ENCODE results near the gene VMAC. TPM values are rescaled to one million over a fixed set of nuclear protein-coding genes. Genes with fewer than 3 reads are reported as not detected.
A peak's percentile ranks its signal among the peaks of the same experiment; 100 is the strongest.

The VMAC gene
- total and polyA plus RNA-seq, 2 of the 13 experiments (the other 11 are each of a cell fraction or from before 2014, with no cell fraction given): 2.4 TPM

- no peak for TF ChIP-seq E2F5 (CRISPR knock-in tag; conservative IDR thresholded peaks at IDR 0.05)
- TF ChIP-seq HBP1 (CRISPR knock-in tag; IDR thresholded peaks at IDR 0.05; ENCODE audit: low read depth): no peak
- no peak for TF ChIP-seq ZNF737 (CRISPR knock-in tag; IDR thresholded peaks at IDR 0.05; ENCODE audit: borderline replicate concordance)
- no peak for TF ChIP-seq ZNF75D (CRISPR knock-in tag; IDR thresholded peaks at IDR 0.05; ENCODE audit: borderline replicate concordance)
- no peak for TF ChIP-seq ZNF713 (CRISPR knock-in tag; IDR thresholded peaks at IDR 0.05)
- TF ChIP-seq, protein P1, sequence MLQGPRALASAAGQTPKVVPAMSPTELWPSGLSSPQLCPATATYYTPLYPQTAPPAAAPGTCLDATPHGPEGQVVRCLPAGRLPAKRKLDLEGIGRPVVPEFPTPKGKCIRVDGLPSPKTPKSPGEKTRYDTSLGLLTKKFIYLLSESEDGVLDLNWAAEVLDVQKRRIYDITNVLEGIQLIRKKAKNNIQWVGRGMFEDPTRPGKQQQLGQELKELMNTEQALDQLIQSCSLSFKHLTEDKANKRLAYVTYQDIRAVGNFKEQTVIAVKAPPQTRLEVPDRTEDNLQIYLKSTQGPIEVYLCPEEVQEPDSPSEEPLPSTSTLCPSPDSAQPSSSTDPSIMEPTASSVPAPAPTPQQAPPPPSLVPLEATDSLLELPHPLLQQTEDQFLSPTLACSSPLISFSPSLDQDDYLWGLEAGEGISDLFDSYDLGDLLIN (CRISPR knock-in tag; IDR thresholded peaks at IDR 0.05; ENCODE audit: borderline replicate concordance): no peak
- TF ChIP-seq ZKSCAN8 (CRISPR knock-in tag; IDR thresholded peaks at IDR 0.05; ENCODE audit: borderline replicate concordance): peak; percentile 13; the same call in 1 of the 2 replicates
- TF ChIP-seq DNMT1 (CRISPR knock-in tag; IDR thresholded peaks at IDR 0.05): no peak
- no peak for TF ChIP-seq SMAD3 (CRISPR knock-in tag; IDR thresholded peaks at IDR 0.05)
- TF ChIP-seq CENPX (CRISPR knock-in tag; IDR thresholded peaks at IDR 0.05): no peak
- TF ChIP-seq ZNF552 (CRISPR knock-in tag; IDR thresholded peaks at IDR 0.05; ENCODE audit: borderline replicate concordance): no peak
- TF ChIP-seq, protein P2, sequence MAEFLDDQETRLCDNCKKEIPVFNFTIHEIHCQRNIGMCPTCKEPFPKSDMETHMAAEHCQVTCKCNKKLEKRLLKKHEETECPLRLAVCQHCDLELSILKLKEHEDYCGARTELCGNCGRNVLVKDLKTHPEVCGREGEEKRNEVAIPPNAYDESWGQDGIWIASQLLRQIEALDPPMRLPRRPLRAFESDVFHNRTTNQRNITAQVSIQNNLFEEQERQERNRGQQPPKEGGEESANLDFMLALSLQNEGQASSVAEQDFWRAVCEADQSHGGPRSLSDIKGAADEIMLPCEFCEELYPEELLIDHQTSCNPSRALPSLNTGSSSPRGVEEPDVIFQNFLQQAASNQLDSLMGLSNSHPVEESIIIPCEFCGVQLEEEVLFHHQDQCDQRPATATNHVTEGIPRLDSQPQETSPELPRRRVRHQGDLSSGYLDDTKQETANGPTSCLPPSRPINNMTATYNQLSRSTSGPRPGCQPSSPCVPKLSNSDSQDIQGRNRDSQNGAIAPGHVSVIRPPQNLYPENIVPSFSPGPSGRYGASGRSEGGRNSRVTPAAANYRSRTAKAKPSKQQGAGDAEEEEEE (CRISPR knock-in tag; IDR thresholded peaks at IDR 0.05; ENCODE audit: borderline replicate concordance): no peak
- TF ChIP-seq ASH2L (IDR thresholded peaks at IDR 0.05; ENCODE audit: insufficient read length, low read depth, low read length): peak; percentile 37
- peak; percentile 63; the same call in 1 of the 2 replicates for TF ChIP-seq ARID4A (CRISPR knock-in tag; IDR thresholded peaks at IDR 0.05; ENCODE audit: borderline replicate concordance)
- no peak for TF ChIP-seq ZNF891 (CRISPR knock-in tag; IDR thresholded peaks at IDR 0.05)
- no peak for TF ChIP-seq PAWR (CRISPR knock-in tag; IDR thresholded peaks at IDR 0.05; ENCODE audit: borderline replicate concordance)
- TF ChIP-seq MLX (CRISPR knock-in tag; IDR thresholded peaks at IDR 0.05): no peak
- TF ChIP-seq ZNF326 (CRISPR knock-in tag; IDR thresholded peaks at IDR 0.05; ENCODE audit: borderline replicate concordance): no peak
- TF ChIP-seq JUN (CRISPR knock-in tag; IDR thresholded peaks at IDR 0.05): no peak
Measured at GRCh38 chr19:5908773-5909442, 4.2 kb downstream of the VMAC start (continued).
